GM18498 (cell line): Measurements from ENCODE around the gene ST8SIA4.

Experiments
- ATAC-seq: cut with Tn5 transposase; IDR thresholded peaks from one replicate; pipeline ENCODE4 v1.9.1; 2021; ENCODE audit warnings: mild to moderate bottlenecking, moderate library complexity; ENCODE audit not compliant: unreplicated experiment

Gene ST8SIA4, protein sequence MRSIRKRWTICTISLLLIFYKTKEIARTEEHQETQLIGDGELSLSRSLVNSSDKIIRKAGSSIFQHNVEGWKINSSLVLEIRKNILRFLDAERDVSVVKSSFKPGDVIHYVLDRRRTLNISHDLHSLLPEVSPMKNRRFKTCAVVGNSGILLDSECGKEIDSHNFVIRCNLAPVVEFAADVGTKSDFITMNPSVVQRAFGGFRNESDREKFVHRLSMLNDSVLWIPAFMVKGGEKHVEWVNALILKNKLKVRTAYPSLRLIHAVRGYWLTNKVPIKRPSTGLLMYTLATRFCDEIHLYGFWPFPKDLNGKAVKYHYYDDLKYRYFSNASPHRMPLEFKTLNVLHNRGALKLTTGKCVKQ

DNA sequence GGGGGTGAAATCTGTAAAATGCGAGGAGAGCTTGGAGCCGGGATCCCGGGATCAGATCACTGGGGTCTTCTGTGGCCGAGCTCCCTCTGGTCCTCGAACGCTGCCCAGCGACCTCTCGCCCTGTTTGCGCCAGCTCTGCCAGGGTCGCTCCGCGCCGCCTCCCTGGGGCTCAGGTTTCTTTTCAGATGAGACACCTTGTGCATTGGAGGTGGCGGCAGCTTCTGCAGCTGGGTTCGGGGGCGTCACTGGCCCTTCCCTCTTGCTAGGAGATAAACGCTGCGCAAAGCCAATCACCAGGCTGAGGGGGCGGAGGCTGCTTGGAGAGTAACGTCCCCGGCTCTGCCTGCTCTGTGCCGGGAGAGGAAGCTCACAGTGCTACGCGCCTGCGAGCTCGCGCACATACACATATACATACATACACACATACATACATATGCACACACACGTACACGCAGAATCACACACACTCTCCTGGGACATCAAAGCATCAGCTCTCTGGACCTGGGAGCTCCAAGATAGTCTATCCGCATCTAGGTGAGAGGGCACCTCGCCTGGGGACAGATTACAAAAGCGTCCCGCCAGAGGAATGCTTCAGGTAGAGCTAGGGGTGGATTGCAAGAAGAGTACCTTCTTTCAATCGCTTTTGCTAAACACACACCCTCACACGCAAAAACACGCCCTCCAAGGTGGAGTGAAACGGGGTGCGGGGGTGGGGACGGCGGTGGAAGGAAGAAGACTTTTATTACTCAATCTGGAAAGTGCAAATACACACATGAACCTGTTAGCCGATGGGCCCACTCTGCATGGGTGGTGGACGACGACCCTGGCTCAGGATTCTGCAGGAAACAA, at the start of gene ST8SIA4:
ST8SIA4 (minus strand) TSS at position 244 of the 849 bp plus-strand sequence. CDS start 327 bp downstream, outside the sequence.
- ATAC-seq = peak; percentile 76

DNA sequence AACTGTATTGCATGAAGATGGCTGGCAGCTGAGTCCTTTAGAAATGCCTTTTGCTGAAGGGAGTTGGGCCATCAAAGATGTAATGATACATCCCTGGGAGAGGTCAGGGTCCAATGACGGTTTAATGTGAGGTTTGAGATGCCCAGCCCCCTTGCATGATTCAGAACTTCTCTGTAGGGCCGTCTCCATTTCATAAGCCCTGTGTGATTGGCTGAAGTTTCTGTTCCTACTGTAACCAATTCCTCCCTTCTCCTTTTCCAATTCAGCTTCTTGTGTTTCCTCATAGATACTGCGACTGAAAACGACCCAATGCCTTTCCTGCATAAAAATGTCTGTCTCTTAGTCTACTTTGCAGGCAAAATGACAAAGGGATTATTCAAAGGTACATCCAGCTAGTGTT, 47.9 kb upstream of the ST8SIA4 start:
- no peak for ATAC-seq

DNA sequence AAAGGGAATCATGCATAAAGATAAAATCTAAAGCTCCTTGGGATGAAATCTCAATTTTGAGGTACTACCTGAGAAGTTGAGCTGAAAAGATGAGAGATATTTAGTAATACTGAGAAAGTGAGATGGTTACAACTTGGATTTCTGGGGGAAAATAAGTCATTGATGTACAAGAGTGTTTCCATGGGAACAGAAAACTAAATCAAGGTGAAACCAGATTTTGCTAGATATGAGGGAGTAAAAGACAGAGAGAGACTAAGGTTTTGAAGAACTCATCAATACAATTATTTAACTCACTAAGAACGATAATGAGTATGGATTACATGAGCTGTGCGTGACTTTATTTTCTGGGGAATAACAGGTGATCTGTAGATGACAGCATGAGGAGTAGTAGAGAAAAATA, 10.2 kb upstream of the ST8SIA4 start:
- ATAC-seq = no peak

DNA sequence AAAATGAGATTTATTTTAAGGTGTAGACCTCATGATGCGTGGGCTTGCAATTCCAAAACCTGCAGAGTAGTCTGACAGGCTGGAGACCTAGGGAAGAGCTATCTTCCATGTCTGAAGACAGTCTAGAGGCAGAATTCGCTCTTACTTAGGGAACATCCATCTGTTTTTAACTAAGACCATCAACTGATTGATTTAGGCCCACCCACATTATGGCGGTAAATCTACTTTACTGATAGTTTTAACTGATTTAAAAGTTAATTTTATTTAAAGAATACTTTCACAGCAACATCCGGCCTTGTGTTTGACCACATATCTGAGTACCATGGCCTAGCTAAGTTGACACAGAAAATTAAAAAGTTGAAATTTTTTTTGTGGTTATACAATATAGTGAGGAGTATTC, 6.0 kb upstream of the ST8SIA4 start:
- no peak for ATAC-seq

DNA sequence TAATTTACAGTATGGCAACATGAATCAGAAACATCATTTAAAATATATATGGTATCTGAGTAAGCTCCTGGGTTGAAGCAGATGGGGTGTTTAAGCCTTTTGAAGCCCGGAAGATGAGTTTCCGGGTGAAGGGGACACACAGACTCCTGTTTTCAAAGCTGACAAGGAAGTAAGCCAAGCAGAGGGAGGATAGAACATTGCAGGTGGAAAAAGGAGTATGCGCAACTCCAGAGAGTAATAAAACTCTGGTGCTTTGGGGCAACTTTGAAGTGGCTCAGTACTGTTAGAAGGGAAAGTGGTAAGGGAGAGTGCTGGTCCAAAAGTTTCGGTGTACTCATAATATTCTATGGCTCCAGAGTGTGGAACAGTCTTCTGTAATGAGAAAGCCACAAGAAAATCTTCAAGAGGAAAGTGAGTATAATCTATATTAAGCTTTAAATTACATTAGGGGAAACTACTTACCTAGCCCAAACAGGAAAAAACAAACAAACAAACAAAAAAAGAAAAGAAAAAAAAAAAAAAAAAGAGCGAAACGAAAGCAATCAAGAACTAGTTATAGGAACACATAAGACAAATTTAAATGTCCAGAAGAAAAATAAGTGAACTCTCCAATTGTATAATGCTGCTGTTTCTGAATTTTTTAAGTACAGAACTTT, 2.3 kb upstream of the ST8SIA4 start:
- no peak for ATAC-seq

DNA sequence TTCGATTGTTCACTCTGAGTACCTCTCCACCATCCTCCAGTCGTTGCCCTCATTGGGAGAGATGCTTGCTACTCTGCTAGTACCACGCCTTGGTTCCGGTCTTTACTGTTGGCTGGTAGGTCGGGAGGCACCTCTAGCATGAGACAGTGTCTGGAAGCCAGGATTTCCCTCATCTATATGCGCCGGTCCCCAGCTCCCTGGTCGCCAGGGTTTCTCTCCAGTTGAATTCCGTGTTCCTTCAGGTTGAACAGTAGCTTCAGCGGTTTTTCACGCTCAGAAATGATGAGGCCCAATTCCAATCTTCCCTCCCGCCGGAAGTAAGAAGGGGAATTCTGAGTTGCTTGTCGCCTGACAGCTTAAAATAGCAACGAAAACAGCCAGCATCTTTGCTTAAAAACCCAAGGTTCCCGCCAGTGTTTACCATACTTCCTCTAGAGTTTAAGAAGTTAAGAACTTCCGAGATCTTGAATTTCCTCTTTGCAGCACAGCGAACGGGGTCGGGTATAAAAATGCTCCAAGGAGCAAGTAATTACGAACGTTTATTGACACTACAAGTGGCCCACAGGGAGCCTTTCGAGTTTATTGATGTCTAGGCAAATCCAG, 1.3 kb upstream of the ST8SIA4 start:
- ATAC-seq = peak; percentile 28

DNA sequence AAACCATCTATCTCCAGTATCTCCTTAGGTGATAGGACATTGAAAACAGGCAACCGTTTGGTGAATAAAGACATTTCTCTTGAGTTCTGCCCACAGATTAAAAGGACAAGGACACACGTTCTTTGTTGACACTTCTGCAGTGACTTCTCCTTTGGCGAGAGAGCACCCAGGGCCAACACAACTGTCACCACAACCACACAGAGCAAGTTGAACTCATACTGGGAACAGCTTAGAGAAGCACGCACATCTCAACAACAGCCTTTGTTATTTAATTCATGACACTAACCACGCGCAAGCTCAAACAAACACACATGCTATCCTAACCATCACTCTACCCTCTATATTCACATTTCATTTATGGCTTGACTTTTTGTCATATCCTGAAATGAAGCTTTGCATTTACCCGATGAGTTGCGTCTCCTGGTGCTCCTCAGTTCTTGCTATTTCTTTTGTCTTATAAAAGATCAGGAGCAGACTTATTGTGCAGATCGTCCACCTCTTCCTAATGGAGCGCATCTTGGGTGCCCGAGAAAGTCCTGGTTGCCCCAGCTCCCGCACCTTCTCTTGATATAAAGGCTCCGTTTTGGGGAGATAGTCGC, 543 bp downstream of the ST8SIA4 start:
- ATAC-seq = no peak

DNA sequence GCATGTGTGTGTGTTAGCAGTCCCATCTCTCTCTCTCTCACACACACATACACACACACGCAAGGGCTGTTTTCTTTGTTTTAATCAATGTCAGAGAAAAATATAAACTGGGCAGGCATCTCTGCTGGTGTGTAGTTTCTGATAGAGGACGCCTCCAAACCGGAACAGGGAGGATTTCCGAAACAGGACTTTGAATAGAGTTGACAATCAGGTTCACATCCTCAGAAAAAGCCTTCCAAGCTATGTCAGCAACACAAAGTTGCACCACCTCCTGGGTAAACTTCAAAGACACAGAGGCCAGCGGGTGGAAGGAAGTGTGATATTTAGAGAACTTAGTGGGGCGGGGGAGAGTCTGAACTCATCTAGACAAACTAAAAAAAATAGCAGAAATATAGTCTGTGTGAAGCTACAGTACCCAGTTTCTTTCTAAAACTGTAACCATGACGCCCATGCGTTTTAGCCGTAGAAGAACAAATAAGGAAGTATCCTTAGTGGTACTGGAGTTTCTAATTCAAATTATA, 1.2 kb downstream of the ST8SIA4 start:
- no peak for ATAC-seq

DNA sequence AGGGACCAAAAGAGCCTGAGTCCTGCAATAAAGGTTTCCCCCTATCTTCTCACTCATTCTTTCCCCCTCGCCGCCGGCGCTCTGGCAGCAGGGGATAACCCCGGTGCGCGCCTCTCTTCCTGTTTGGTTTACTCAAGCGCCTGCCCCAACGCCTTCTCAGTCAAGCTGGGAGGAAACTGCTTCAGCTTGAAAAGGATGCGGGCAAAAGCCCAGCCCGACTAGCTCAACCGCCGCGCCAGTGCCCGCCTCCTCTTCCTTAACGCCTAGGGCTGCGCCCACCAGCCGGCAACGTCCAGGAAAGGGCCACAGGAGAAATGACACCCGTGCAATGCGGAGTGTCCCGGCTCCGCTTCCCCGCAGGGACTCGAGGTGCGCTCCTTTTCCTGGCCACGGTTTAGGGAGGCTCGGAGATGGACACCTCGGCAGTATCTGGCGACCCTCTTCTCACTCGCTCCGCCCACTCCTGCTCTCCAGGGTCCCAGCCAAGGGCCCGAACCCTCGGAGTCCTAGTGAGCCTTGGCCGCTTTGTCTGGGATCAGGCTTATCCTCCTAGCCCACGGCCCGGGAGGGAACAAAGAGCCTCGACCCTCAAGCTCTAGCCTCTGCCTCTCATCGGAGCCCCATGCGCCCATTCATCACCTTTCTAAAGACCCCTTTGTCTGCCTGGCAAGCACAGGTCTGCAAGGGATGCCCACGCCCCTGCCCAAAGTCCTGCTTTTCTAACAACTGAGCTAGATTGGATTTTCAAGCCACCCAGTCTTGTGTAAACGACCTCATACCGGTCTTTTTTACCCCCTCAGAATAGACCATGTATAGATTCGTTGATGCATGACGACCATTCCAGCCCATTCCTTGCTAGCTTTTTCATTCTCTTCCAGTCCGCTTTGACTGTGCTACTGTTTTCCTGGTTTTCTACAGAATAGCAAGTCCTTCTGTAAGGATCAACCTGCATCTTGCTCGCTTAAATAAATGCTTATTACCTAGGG, 2.0 kb downstream of the ST8SIA4 start:
- peak; percentile 36 for ATAC-seq

DNA sequence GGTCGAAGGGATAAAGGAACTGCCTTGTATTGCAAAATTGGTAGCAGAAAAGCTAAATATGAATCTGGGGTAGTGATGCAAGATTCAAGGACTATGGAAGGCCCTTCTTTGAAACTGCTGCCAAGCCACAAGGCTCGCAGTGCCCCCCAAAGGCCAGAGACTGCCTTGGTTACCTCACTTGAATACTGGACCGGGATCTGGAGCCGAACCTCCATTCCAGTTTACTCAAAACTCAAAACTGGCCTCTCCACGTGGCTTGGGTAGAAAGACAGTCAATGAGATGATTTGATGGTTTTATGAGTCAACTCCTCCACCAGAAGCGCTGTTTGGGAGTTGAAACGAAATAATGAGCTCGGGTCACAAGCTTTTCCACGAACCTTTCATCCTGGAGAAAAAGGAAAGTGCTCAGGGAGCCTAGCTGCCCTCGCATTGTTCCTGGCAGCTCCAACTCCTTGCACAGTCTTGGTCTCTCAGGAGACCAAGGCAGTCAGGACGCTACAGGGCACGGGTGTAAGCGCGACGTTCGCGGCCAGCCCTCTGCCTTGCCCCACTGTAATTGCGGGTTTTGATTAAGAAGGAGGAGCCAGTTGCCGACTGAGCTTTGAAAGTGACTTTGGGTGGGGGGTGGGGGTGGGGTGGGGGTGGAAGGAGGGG, 2.8 kb downstream of the ST8SIA4 start:
- peak; percentile 14 for ATAC-seq

DNA sequence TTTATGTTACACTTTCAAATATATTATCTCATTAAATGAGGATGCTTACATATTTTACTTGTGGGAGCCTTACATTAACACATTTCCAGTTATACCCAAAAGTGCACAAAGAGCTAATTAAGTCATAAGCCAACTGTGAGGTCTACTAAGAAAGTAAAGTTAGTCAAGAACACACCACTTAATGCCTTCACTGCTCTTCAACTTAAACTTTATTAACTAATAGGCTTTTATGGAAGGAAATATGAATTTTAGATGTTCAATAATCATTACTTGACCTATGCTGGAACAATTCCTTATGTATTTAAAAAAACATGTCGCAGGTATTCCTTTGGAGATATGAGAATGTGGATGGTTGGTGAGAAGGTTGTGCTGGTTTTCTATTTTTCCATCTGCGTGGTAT, 3.4 kb downstream of the ST8SIA4 start:
- no peak for ATAC-seq

DNA sequence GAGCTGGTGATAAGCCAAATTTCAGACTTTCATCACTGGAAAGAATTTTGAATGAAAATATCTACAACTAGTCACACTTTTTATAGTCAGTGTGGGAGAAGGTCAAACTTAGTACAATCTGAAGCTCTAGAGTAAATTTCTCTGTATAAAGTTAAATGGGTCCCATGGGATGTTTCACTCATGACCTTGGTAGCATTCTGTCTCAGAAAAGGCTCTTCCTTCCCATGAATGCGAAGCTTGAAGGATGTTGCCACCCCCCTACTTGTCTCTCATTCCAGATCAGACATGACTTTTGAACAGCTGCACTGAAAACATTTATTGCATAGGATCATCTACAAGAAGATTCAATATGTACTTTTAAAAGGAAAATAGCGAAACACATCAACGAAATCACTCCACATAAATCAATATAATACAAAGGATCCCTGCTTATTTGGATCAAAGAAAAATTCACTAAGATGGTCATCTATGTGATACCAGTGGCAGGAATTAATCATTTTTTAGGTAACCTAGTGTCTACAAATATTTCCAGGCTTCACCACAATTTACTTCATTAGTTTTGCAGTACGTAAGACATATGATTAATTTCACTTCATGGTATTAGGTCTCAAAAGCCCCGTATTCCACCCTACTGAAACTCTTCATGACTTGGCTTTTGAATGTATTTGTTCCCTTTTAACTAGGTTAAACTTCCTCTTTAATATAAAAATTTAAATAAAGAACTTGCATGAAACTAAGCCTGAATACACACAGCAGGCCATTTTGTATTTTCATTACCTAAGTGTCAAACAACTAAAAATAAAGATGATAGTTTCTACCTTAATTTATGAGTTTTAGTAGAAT, 4.4 kb downstream of the ST8SIA4 start:
- no peak for ATAC-seq

DNA sequence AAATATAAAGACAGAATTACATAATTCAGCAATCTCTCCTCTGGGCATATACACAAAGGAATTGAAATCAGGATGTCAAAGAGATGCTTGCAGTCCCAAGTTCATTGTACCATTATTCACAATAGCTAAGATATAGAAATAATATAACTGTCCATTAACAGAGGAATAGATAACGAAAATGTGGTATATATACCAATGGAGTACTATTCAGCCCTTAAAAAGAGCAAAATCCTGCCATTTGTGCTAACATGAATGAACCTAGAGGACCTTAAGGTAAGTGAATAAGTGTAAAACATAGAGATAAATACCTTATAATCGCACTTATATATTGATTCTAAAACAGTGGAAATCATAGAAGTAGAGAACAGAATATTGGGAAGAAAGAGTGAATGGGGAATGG, 7.0 kb downstream of the ST8SIA4 start:
- ATAC-seq = no peak

DNA sequence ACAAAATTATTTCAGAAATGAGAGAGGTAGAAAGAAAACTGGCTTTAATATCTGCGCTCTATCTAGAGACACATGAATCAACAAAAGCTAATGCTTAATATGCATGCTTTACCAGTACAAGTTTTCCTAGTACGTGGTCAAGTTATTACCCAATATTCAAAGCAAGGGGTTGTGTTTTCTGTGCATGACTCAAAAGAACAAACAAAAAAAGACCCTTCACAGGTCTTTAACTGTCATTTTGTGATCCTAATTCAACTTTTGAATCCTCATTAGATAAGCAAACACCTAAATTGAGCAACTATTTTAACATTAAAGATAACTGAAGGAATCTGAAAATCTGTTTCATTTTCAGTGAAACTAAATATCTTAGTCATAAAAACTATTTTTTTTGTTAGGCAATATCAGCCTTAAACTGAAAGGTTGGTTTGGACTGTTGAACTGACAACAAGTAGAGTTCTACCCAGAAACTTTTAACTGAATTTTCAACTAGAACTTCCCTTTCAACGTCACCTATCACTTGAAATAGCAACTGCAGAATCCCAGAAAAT, 12.5 kb downstream of the ST8SIA4 start:
- ATAC-seq = peak; percentile 67

DNA sequence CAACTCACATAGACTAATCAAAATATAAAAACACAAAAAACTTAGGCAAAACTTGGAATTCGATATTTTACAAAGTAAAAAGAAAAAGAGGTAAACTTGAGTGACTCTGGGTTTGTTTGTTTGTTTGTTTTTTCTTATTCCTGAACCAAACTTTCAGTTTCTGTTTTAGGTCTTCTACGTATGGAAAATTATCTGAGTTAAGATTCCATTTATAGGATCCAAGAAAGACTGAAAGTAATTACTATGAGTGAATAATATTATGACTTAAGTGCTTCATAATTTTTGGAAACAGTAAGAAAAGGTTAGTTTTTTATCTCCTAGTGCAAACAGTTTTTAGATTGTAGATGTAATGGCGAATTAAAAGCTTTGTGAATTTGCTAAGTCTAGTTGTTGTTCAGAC, 13.2 kb downstream of the ST8SIA4 start:
- ATAC-seq = no peak

DNA sequence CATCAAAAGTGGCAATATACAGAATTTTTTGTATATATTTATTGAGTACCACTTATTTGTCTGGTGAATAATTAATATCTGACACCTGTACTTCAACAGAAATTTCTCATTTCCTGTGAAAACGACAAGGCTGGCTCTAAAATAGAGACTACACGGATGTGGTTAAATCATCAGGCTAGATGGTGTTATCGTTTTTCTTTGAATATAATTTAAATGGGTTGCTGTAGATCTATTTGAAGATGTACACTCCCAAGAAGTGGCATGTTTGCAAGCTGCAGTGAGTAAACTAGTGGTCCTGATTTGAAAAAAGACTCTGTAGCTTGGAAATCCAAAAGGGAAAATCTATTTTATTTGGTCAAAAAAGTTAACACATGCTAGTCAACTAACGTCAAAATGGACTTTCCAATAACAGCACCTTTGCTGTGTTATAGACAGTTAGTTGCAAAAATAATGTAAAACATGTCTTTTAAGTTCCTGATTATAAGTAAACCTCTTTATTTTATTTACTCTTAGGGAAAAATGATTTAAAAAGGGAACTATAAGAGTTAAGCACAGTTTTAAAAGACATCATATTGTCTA, 13.8 kb downstream of the ST8SIA4 start:
- ATAC-seq = peak; percentile 68

DNA sequence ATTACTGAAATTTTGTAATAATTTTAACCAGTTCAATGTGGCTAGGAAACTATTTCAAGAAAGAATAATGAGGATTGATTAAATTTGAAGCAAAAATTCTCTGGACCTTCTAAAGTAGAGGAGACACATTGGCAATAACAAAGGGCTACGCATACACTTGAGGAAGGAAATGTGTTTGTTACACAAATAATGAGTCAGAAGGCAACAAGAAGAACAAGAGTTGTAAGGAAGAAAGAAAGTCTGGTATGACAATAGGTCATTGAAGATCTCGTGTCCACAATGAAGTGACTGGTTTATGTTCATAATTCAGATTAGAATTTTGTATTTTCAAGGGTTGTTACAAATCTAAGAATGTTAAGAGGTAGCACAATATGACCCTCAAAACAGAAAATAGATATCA, 25.8 kb downstream of the ST8SIA4 start:
- no peak for ATAC-seq
